ENCODE measurements around the gene PTPN22. TPM values are rescaled to one million over a fixed set of nuclear protein-coding genes. Genes with fewer than 3 reads are reported as not detected.

The PTPN22 gene
- total and polyA plus RNA-seq, 9 of the 15 experiments (the other 6 are each of a cell fraction or from before 2014, with no cell fraction given): 0.45 to 4.6 (median 1.1) TPM

DNA sequence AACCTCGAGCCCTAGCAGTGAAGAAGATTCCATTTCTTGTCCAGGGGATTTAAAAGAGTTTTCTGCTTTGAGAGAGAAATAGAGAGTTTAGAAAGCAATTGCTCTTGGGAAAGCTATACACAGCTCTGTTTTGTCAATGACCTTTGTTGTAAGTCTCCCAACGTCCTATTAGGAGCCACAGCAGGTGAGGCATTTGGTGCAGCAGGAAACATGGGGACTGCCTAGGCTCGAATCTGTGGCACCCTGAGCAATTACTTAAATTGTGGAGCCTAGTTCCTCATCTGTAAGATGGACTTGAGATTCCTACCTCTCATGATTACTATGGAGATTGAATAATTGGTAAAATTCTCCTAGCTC, 41.8 kb upstream of the PTPN22 start:
- peak in 1 of 4 experiments; percentile 24 for DNase-seq (ENCODE audit: extremely low read depth in 1 of 4, low spot score in 3 of 4)
- peak overlapping the region; percentile 42 for H3K4me2 ChIP-seq (ENCODE audit: insufficient read depth, low read length)
- ChIA-PET POLR2A (interaction anchor here (0.7 to 4.4 kb wide), 10 partner anchors 8 to 163 kb away, joined by 3 to 33 read pairs (median 4); partner anchors contain the start of genes AP4B1, DCLRE1B and HIPK1), CTCF (ENCODE audit: low intra/inter-chr PET ratio) (no interaction called here)
- WGBS (ENCODE audit: insufficient coverage, low coverage, missing lambda C conversion rate): 38% methylated on average over 3 of the region's 3 CpGs
- in situ Hi-C loops (cut with MboI): no loop called here
- no peaks in the 10 kb centered on the region for H3K9me3 ChIP-seq (replicated peaks; ENCODE audit: control insufficient read depth, insufficient read depth, low read depth, low read length)
- H3K9me1 ChIP-seq (ENCODE audit: control insufficient read depth, insufficient read depth, low read length): peaks cover 3% of the 10 kb centered on the region
- H3K36me3 ChIP-seq (ENCODE audit: control insufficient read depth, insufficient read depth, low read length): peaks cover 51% of the 10 kb centered on the region
- H3K9ac ChIP-seq (ENCODE audit: insufficient read depth in 1 of 2, low read depth in 2 of 2, low read length in 2 of 2): peak overlapping the region in 1 of 2 experiments; percentile 31; a peak in 3 of 4 replicates
- no peaks in the 10 kb centered on the region for H4K20me1 ChIP-seq (replicated peaks; ENCODE audit: control insufficient read depth, insufficient read depth, low read length)
- FAIRE-seq: peak; percentile 32
- H3K27me3 ChIP-seq (ENCODE audit: control insufficient read depth in 2 of 2, insufficient read depth in 2 of 2, low read length in 2 of 2): no peaks in the 10 kb centered on the region
- intact Hi-C loops (cut with micrococcal nuclease): no loop called here
- H3K79me2 ChIP-seq (ENCODE audit: control insufficient read depth, insufficient read depth, low read length): peaks cover 31% of the 10 kb centered on the region
- no peak overlapping the region for H3K4me3 ChIP-seq
- BruUV-seq (replicated peaks): no TSS peak
- ATAC-seq: 0 out of 3 replicates have a peak, but pooled peaks have one; percentile 8
- peak overlapping the region; percentile 30 for H3K27ac ChIP-seq (ENCODE audit: extremely low read depth, low read depth, low read length)
- 0 out of 2 replicates have a peak, but pooled peaks have one; percentile 5 for TF ChIP-seq ZNF584 (CRISPR knock-in tag; IDR thresholded peaks at IDR 0.05; ENCODE audit: low read depth)
- TF ChIP-seq TRIM28 (IDR thresholded peaks at IDR 0.05): no peak
- TF ChIP-seq, protein P1, sequence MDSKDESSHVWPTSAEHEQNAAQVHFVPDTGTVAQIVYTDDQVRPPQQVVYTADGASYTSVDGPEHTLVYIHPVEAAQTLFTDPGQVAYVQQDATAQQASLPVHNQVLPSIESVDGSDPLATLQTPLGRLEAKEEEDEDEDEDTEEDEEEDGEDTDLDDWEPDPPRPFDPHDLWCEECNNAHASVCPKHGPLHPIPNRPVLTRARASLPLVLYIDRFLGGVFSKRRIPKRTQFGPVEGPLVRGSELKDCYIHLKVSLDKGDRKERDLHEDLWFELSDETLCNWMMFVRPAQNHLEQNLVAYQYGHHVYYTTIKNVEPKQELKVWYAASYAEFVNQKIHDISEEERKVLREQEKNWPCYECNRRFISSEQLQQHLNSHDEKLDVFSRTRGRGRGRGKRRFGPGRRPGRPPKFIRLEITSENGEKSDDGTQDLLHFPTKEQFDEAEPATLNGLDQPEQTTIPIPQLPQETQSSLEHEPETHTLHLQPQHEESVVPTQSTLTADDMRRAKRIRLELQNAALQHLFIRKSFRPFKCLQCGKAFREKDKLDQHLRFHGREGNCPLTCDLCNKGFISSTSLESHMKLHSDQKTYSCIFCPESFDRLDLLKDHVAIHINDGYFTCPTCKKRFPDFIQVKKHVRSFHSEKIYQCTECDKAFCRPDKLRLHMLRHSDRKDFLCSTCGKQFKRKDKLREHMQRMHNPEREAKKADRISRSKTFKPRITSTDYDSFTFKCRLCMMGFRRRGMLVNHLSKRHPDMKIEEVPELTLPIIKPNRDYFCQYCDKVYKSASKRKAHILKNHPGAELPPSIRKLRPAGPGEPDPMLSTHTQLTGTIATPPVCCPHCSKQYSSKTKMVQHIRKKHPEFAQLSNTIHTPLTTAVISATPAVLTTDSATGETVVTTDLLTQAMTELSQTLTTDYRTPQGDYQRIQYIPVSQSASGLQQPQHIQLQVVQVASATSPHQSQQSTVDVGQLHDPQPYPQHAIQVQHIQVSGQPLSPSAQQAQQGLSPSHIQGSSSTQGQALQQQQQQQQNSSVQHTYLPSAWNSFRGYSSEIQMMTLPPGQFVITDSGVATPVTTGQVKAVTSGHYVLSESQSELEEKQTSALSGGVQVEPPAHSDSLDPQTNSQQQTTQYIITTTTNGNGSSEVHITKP (IDR thresholded peaks at IDR 0.05; ENCODE audit: partially characterized antibody): peak; percentile 50
- TF ChIP-seq NR3C1 (CRISPR knock-in tag; IDR thresholded peaks at IDR 0.05): no peak
- peaks cover 25 to 48% of the 10 kb centered on the region in 2 experiments; a peak in 4 of 5 replicates for H3K4me1 ChIP-seq (replicated peaks in 1 of 2; ENCODE audit: control insufficient read depth in 2 of 2, insufficient read depth in 2 of 2, low read length in 2 of 2)
- H2AFZ ChIP-seq (ENCODE audit: low read depth, low read length): no peak overlapping the region

All from K562 (cell line).